ENCODE data around the gene WDFY1. TPM values are rescaled to one million over a fixed set of nuclear protein-coding genes. Genes with fewer than 3 reads are reported as not detected.

The WDFY1 gene
- total and polyA plus RNA-seq, 11 donors: 5.6 to 30.5 (median 14.2) TPM

- intact Hi-C loops (cut with DNase I): no loop called here
- WGBS, 4 donors: 61 to 68% (median 64%) methylated on average over 23 of the region's 23 CpGs
- TF ChIP-seq POLR2A (IDR thresholded peaks at IDR 0.05) (no peak), CTCF (IDR thresholded peaks at IDR 0.05) (no peak)
- Histone ChIP-seq H3K27me3 (no peaks in the 10 kb centered on the region), H3K27ac (peak overlapping the region; percentile 19 to 79 (median 56)), H3K4me1 (peaks cover 11 to 68% (median 44%) of the 10 kb centered on the region in 12 donors), H3K4me3 (no peak overlapping the region), H3K9me3 (peaks cover 0 to 19% (median 6%) of the 10 kb centered on the region in 12 donors), H3K36me3 (no peaks in the 10 kb centered on the region)
- ATAC-seq: peak; percentile 88 to 94 (median 92)
- DNase-seq: peak; percentile 76 to 80 (median 78)
Measured at GRCh38 chr2:223930103-223930976, 14.8 kb downstream of the WDFY1 start.

DNA sequence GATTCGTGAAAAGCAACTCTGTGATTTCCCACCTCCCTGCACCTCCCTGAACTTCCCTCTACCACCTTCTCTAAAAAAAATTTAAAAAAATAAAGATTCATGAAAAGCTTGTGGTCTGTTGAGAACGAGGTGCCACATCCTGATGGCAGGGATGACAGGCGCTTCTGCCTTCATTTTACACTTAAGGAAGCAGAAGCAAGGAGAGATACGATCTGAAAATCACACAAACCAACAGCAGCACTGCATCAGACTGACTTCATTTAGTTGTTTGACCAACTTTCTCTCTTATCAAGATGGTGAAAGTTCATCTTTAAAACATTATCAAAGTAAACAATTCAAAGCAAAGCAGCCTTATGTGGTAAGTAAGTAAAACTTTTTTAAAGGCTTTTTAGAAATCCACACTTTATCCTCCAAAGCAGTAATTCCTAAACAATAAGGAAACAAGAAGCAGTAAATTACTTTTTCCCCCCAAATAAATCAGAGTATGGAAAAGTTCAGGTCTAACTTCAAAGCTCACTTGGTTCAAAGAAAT lies 15.5 kb downstream of the WDFY1 start:
- Histone ChIP-seq H3K36me3 (no peaks in the 10 kb centered on the region), H3K4me1 (peaks cover 11 to 68% (median 37%) of the 10 kb centered on the region in 12 donors), H3K27ac (peak overlapping the region in 4 of 12 donors; percentile 48 to 62 (median 52)), H3K4me3 (no peak overlapping the region), H3K27me3 (no peaks in the 10 kb centered on the region), H3K9me3 (peaks cover 0 to 19% (median 6%) of the 10 kb centered on the region in 12 donors)
- DNase-seq (no peak), ATAC-seq (no peak)
- WGBS, 4 donors: 59 to 70% (median 66%) methylated on average over 4 of the region's 4 CpGs
- TF ChIP-seq CTCF (IDR thresholded peaks at IDR 0.05) (no peak), POLR2A (IDR thresholded peaks at IDR 0.05) (no peak)
- intact Hi-C loops (cut with DNase I): no loop called here

DNA sequence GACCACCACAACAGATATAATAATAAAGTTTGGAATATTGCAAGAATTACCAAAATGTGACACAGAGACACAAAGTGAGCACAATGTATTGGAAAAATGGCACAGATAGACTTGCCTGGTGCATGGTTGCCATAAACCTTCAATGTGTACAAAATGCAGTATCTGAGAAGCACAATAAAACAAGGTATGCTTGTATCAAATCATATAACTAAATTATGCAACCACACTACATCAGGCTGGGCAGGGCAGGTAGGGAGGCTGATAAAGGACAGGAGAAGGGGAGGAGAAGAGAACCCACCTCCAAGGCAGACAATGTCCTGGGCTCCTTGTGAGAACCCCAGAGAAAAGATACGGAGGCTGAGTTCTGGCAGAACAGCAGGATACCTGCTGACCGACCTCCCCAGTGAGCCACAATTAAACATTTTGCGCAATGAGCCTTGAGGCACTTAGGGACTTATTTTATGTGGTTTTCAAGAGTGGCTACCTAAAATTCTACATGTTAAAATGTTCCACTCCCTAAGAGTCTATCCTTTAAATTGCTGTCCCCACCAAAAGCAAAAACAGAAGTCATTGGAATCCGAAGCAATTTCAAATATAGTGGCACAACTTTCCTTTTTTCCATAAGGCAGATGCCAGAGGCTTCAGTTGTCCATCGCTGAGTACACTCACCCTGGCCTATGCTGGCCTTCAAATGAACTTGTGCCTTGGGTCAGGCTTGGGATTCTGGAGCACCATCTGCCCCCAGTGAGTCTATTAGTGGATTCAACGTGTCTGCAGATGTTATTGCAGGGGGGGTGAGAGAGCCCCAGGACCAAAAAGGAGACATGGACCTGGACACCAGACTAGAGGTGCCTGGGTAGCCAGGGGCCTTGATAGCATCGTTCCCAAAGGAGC lies 16.8 kb downstream of the WDFY1 start:
- Histone ChIP-seq H3K27ac (no peak overlapping the region), H3K4me1 (peaks cover 8 to 64% (median 30%) of the 10 kb centered on the region in 12 donors), H3K9me3 (peaks cover 0 to 19% (median 6%) of the 10 kb centered on the region in 12 donors), H3K36me3 (no peaks in the 10 kb centered on the region), H3K4me3 (no peak overlapping the region), H3K27me3 (no peaks in the 10 kb centered on the region)
- intact Hi-C loops (cut with DNase I): no loop called here
- TF ChIP-seq CTCF (IDR thresholded peaks at IDR 0.05) (no peak), POLR2A (IDR thresholded peaks at IDR 0.05) (no peak)
- WGBS, 4 donors: 85 to 90% (median 89%) methylated on average over 7 of the region's 7 CpGs
- DNase-seq: no peak
- no peak for ATAC-seq

Data from heart left ventricle (tissue), 16 donors.